MCF 10A (cell line): ENCODE data around the gene SUCLG2. TPM values are rescaled to one million over a fixed set of nuclear protein-coding genes. Genes with fewer than 3 reads are reported as not detected.

Experiments
- BruUV-seq: library from RNA; stranded (reverse); fragments of 400-500 nt; replicated peaks from 2 replicates; lab custom pipeline; 2021; lab: Mats Ljungman, UMichigan
- CTCF ChIA-PET: fragments of 300-600 bp; sonication (Branson Sonifier 250); formaldehyde crosslinking; extraction: SDS; loops from one replicate; lab custom pipeline; 2021; ENCODE audit warnings: antibody characterized with exemption, inconsistent platforms; lab: Yijun Ruan, JAX
- POLR2A ChIA-PET: fragments of 300-600, 350-650 bp; sonication (Branson Sonifier 250); formaldehyde crosslinking; extraction: SDS; loops from one replicate; lab custom pipeline; 2020; ENCODE audit warnings: antibody characterized with exemption, inconsistent platforms; lab: Yijun Ruan, JAX
- DNase-seq: peaks from one replicate; pipeline ENCODE4 v3.0.0-alpha.2; 2018; ENCODE audit not compliant: unreplicated experiment
- H3K27ac Mint-ChIP-seq: one replicate; pipeline ENCODE4 v1.8.0; 2022; ENCODE audit warnings: mild to moderate bottlenecking, low read depth, mixed read lengths; ENCODE audit not compliant: unreplicated experiment
- H3K27me3 Mint-ChIP-seq: one replicate; pipeline ENCODE4 v1.8.0; 2022; ENCODE audit warnings: mixed read lengths; ENCODE audit not compliant: insufficient read depth, unreplicated experiment
- H3K36me3 Mint-ChIP-seq: one replicate; pipeline ENCODE4 v1.8.0; 2022; ENCODE audit warnings: mild to moderate bottlenecking, moderate library complexity, mixed read lengths; ENCODE audit not compliant: insufficient read depth, unreplicated experiment
- H3K4me1 Mint-ChIP-seq: one replicate; pipeline ENCODE4 v1.8.0; 2022; ENCODE audit warnings: mixed read lengths; ENCODE audit not compliant: insufficient read depth, unreplicated experiment
- H3K4me3 Mint-ChIP-seq: one replicate; pipeline ENCODE4 v1.8.0; 2022; ENCODE audit warnings: mild to moderate bottlenecking, moderate library complexity, mixed read lengths; ENCODE audit not compliant: unreplicated experiment
- H3K9me3 Mint-ChIP-seq: one replicate; pipeline ENCODE4 v1.8.0; 2022; ENCODE audit warnings: mixed read lengths; ENCODE audit not compliant: unreplicated experiment
- intact Hi-C: fragments of 100-400 bp; cut with micrococcal nuclease; formaldehyde crosslinking; loops from 2 replicates; pipeline ENCODE4 v1.14.1; 2022
- total RNA-seq: library from RNA; stranded (reverse); gene quantifications from 2 replicates; pipeline ENCODE4 v1.2.3, GENCODE V29; 2022
- TF ChIP-seq, protein P1 (sequence below): fragments of 200-600 bp; IDR thresholded peaks from one replicate; pipeline ENCODE4 v1.8.0; 2022; ENCODE audit warnings: antibody characterized with exemption, mild to moderate bottlenecking; ENCODE audit not compliant: unreplicated experiment

SUCLG2 gene
- total RNA-seq, 1 experiment from 2014 or later: 55.6 TPM

DNA sequence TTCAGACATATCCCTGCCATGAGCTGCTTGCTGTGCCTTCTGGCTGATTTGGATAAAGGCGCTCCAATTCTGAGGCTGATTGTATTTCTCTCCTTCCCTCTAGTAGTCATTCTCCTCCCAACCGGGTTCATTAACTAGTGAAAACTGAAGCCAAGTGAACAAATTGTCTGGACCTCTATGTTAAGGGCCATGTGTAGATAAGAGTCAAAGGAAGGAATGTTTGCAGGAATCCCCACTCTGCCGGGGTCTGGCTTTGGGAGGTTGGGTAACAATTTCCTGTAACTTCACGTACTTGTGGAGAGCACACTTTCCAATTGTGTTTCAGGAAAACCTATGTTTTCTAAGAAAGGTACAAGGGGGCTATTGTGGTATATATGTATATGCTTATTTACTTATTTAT lies 38.2 kb upstream of the SUCLG2 start:
- ChIA-PET POLR2A (no interaction called here), CTCF (no interaction called here)
- TF ChIP-seq, protein P1, sequence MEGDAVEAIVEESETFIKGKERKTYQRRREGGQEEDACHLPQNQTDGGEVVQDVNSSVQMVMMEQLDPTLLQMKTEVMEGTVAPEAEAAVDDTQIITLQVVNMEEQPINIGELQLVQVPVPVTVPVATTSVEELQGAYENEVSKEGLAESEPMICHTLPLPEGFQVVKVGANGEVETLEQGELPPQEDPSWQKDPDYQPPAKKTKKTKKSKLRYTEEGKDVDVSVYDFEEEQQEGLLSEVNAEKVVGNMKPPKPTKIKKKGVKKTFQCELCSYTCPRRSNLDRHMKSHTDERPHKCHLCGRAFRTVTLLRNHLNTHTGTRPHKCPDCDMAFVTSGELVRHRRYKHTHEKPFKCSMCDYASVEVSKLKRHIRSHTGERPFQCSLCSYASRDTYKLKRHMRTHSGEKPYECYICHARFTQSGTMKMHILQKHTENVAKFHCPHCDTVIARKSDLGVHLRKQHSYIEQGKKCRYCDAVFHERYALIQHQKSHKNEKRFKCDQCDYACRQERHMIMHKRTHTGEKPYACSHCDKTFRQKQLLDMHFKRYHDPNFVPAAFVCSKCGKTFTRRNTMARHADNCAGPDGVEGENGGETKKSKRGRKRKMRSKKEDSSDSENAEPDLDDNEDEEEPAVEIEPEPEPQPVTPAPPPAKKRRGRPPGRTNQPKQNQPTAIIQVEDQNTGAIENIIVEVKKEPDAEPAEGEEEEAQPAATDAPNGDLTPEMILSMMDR: no peak
- peaks cover 7% of the 10 kb centered on the region for H3K9me3 Mint-ChIP-seq
- no TSS peak for BruUV-seq
- H3K27ac Mint-ChIP-seq: no peak overlapping the region
- H3K36me3 Mint-ChIP-seq: peaks cover 5% of the 10 kb centered on the region
- intact Hi-C loops: no loop called here
- H3K27me3 Mint-ChIP-seq: peaks cover 4% of the 10 kb centered on the region
- H3K4me3 Mint-ChIP-seq: no peak overlapping the region
- H3K4me1 Mint-ChIP-seq: no peaks in the 10 kb centered on the region
- no peak for DNase-seq

DNA sequence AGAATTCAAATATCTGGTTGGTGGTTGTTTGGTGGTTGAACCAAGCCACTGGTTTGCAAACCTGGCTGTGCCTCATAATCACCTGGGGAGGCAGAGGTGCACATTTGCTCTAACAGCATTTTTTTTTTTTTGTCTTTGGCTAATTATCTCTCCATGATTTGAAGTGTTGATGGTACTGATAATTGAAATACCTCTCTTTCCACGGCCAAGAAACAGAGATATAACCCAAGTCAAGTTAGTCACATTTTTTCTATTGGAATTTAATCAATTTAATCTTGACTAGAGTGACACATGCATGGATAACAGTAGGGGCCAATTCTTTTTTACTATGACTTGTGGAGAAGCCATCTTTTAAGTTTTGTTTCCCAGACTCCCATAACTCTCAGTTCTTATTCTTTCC lies 37.5 kb upstream of the SUCLG2 start:
- Mint-ChIP-seq H3K27me3 (no peaks in the 10 kb centered on the region), H3K36me3 (peaks cover 5% of the 10 kb centered on the region), H3K4me3 (no peak overlapping the region), H3K27ac (no peak overlapping the region), H3K4me1 (no peaks in the 10 kb centered on the region), H3K9me3 (peaks cover 7% of the 10 kb centered on the region)
- ChIA-PET POLR2A (no interaction called here), CTCF (no interaction called here)
- TF ChIP-seq, protein P1: no peak
- no peak for DNase-seq
- BruUV-seq: no TSS peak
- intact Hi-C loops: no loop called here

DNA sequence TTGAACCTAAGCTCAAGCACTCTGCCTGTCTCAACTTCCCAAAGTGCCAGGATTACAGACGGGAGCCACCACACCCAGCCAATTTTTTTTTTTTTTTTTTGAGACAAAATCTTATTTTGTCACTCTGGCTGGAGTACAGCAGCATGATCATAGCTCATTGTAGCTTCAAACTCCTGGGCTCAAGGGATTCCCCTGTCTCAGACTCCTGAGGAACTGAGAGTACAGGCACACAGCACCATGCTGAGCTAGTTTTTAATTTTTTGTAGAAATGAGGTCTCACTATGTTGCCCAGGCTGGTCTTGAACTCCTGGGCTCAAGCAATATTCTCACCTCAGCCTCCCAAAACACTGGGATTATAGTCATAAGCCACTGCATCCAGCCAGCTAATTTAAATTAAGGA lies 36.8 kb upstream of the SUCLG2 start:
- Mint-ChIP-seq H3K9me3 (peaks cover 7% of the 10 kb centered on the region), H3K4me1 (no peaks in the 10 kb centered on the region), H3K4me3 (no peak overlapping the region), H3K27me3 (no peaks in the 10 kb centered on the region), H3K27ac (no peak overlapping the region), H3K36me3 (peaks cover 5% of the 10 kb centered on the region)
- intact Hi-C loops: no loop called here
- CTCF ChIA-PET: interaction anchor here (0.6 to 0.7 kb wide), 2 partner anchors 13 to 308 kb away, joined by 3 read pairs; no protein-coding TSS in a partner anchor
- TF ChIP-seq, protein P1: no peak
- BruUV-seq: no TSS peak
- POLR2A ChIA-PET: no interaction called here
- DNase-seq: no peak

DNA sequence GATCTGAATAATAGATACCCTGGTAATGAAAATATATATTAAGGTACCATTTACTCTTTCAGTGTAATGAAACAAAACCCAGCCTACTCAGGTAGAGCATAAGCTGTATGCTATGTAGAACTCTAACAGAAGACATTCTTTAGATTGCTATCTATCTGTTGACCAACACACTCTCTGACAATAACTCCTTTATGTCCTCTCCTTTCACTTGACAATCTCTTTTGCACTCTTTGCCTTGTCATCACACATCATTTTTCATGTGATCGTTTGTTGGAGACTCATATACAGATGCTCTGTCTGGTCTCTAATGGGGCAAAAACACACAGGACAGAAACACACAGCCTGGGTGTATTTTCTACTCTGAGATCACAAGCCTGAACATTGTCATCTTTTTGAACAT lies 35.4 kb upstream of the SUCLG2 start:
- TF ChIP-seq, protein P1: no peak
- ChIA-PET POLR2A (no interaction called here), CTCF (interaction anchor here (0.6 to 1.2 kb wide), 2 partner anchors 14 to 101 kb away, joined by 3 read pairs; no protein-coding TSS in a partner anchor)

More for the DNA sequence above, 35.4 kb upstream of the SUCLG2 start:
- Mint-ChIP-seq H3K27ac (no peak overlapping the region), H3K27me3 (no peaks in the 10 kb centered on the region), H3K9me3 (peaks cover 7% of the 10 kb centered on the region), H3K4me3 (no peak overlapping the region), H3K36me3 (peaks cover 4% of the 10 kb centered on the region), H3K4me1 (no peaks in the 10 kb centered on the region)
- no peak for DNase-seq
- intact Hi-C loops: no loop called here
- no TSS peak for BruUV-seq
